ENCODE results near the gene COL9A1.

Gene COL9A1

DNA sequence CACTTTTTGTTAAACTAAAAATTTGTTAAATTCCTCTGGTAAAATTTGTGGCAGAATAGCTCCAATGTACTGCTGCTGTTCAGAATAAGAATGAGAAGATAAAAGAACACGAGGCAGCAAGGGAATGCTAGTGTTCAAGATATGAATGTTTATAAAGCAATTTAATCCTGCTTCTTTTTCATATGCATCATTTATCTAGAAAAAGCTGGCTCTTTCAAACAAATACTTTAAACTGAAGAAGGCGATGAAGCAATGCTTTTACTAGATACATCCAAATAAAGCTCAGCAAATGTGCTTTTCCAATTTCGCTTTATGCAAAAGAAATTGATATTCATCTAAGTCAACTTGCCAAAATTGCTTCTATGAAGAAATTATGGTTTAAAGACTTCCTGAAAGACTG is 66.5 kb downstream of the COL9A1 start:
- in situ Hi-C loops (cut with MboI; ENCODE audit: low sequenced_read_pairs): no loop called here

DNA sequence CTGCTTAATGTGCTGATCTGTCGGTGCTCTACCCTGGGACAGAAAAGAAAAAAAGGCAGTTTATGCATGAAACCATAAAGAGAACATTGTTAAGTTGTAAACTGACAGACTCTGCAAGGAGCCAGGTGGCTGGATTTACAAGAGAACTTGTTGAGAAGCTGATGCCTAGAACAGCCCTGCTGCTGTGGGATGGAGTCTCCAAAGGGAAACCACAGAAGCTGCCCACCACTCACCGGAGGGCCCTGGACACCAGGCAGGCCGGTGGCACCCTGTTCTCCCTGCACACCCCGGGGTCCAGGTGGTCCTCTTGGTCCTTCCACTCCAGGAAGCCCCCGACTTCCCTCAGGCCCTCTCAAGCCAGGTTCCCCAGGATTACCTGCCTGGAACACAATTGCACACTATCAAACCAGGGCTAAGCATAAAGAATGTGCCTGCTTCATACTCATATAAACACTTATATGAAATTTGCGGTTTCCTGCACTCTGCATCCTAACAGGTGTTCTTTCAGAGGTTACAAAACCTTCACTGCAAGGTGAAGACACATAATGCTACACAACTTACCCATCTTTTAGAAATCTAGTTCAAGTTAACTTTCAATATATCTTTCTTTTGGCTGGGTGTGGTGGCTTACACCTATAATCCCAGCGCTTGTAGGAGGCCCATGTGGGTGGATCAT is 68.2 kb downstream of the COL9A1 start:
- in situ Hi-C loops (cut with MboI; ENCODE audit: low sequenced_read_pairs): no loop called here

DNA sequence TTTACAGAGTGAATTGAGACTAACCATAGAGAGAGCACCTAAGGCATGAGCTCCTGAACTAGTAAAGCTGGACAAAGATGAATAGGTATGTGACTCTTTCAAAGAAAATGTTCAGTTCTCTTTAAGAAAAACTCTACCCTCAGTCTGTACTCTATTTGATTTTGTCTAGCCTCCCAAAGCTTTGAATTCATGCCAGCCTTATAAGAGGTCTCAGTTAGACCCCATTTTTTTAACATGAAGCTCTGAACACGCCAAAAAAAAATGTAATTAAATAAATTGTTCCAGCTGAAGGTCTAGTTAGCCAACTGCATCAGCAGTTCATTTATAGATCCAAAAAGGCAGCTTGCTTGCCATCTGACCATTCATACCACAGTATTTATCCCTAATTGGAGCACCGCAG is 71.6 kb downstream of the COL9A1 start:
- in situ Hi-C loops (cut with MboI; ENCODE audit: low sequenced_read_pairs): no loop called here

DNA sequence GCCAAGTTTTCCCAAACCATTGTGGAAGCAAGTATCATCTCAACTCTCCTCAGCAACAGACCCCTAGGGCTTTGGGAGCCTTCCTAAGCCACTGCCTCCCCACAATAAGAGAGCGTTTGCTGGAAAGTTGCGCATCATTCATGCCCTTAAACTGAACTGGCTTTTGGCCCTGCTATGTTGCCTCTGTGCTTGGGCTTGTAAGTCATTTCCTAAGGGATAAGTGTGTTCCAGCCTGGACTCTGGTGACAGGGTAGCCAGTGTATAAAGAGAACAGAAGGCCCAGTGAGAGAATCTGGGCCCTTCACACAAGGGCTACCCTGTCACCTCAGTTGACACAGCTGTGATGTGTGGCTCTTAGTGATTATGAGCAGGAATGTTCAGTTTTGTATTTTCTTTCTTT is 77.8 kb downstream of the COL9A1 start:
- in situ Hi-C loops (cut with MboI; ENCODE audit: low sequenced_read_pairs): no loop called here

GRCh38 chr6:70222439-70222749 is 80.5 kb downstream of the COL9A1 start:
- in situ Hi-C loops (cut with MboI; ENCODE audit: low sequenced_read_pairs): no loop called here

DNA sequence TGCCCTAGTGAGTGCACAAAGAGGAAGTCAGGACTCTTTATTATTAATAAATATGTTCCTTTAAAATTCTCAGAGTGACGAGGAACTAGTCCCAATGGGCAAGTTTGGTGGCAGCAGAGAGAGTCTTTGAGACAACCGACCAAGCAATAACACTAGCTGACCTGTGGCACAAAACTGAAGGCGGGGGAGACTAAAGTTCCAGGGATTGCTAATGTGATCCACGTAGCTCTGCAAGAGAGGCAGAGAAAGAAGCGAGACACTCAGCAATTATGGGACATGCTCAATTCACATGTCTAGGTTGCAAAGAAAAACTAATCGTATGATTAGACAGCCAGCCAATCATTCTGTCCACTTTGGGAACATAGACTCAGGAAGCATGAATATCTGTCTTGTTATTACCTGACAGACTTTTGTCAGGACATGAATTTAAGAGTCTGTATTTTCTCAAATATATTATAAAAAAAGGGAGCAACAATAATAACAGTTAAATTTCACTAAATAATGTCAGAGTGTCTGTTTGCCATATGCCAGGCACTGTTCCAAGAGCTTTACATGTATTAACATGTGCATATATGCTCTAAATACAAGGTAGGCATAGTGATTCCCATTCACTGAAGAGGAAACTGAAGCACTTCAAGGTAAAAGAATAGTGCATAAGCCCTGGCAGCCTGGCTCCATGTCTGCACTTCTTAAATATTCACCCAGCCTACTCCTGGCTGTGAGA is 81.0 kb downstream of the COL9A1 start:
- in situ Hi-C loops (cut with MboI; ENCODE audit: low sequenced_read_pairs): no loop called here

DNA sequence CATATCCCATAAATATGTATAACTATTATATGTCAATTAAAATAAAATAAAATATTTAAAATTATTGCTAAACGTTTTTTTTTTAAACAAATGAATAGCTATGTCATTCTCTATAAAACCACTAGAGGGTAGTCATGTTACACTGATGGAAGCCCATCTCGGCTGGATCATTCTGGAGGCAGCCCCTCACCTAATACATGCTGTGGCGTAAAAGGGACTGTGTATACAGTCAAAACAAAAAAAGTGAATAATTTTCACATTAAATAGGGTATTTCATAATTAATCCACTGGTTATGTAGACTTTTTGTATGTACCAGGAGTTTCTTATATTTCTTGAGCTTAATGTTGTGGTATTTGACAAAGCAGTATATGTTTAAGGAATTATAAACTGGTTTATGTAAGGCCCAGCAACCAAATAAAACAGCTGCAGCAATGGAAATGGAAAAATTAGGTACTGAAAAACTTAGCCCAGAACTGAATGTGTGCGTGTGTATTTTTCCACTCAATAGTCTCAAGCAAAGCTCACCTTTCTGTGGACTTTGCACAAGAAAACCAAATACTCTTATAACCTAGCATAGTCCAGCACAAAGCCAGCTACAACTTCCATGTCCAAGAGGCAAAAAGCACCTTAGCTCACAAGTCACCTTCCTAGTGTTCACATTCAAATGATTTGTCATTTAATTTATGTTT is 81.7 kb downstream of the COL9A1 start:
- in situ Hi-C loops (cut with MboI; ENCODE audit: low sequenced_read_pairs): no loop called here

DNA sequence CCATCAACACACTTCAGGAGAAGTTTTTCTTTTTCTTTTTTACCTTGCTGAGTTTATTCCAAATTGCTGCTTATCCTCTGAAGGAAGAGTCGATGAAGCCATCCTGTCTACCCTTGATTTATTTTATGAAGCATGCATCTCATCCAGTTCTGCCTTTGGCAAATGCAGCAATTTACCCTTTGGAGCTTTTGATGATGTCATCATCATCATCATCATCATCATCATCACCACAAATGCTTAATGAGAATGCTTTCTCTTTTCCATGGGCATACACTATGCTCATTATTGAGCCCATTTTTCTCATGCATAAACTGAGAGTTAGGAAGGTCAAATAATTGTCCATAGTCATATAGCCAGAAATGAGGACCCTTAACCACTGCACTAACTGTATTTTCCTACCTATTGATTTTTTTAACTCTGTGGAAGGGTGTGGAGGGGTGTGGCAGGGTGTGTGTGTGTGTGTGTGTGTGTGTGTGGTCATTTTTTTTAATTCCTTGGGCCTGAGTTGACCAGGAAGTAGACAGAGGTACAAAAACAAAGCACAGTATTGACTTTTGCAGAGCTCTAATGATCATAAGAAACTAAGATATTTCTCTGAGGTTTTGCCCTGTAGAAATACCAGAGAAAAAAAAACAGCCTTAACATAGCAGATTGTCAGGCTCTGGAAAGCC is 82.8 kb downstream of the COL9A1 start:
- in situ Hi-C loops (cut with MboI; ENCODE audit: low sequenced_read_pairs): no loop called here

GRCh38 chr6:70216767-70217166 is 86.1 kb downstream of the COL9A1 start:
- in situ Hi-C loops (cut with MboI; ENCODE audit: low sequenced_read_pairs): no loop called here

- in situ Hi-C loops (cut with MboI; ENCODE audit: low sequenced_read_pairs): no loop called here
Measured at GRCh38 chr6:70215460-70216108, 87.3 kb downstream of the COL9A1 start.

GRCh38 chr6:70210462-70210861 is 92.4 kb downstream of the COL9A1 start:
- in situ Hi-C loops (cut with MboI; ENCODE audit: low sequenced_read_pairs): no loop called here

DNA sequence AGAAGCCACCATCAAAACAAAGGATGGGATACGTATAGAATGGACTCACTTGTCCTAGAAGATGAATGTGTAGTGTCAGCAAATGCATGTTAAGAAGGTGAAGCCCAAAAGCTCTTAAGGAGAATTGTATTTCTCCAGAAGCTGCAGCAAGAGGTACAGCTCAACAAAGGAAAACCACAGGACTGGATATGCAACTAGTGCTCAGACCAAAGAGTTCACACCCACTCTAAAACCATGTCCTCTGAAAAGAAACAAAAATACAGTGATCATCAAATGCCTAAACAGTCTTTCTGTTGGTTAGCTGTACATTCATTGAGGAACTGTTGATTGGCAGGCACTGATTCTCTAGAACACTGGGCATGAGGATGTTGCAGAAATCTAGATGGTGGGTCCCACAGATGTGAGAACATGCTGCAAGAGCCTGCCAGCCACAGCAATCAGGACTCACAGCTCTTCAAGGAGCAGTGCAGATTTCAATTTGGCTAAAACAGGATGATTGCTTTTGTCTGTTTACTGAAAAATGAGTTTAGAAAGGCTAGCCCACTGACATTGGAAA is 94.6 kb downstream of the COL9A1 start:
- in situ Hi-C loops (cut with MboI; ENCODE audit: low sequenced_read_pairs): no loop called here

DNA sequence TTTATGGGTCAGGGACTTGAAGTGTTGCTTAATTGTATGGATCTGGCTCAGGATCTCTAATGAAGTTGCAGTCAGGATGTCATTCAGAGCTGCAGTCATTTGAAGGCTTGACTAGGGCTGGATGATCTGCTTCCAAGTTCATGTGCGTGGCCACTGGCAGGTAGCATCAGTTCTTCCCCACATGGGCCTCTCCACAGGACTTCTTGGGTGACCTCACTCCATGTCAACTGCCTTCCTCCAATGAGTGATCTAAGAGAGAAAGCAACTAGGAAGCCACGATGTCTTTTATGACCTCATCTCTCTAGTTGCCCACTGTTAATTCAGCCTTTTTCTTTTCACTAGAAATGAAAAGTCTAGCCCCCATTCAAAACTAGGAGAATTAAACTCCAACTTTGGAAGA is 104.1 kb downstream of the COL9A1 start:
- in situ Hi-C loops (cut with MboI; ENCODE audit: low sequenced_read_pairs): no loop called here

DNA sequence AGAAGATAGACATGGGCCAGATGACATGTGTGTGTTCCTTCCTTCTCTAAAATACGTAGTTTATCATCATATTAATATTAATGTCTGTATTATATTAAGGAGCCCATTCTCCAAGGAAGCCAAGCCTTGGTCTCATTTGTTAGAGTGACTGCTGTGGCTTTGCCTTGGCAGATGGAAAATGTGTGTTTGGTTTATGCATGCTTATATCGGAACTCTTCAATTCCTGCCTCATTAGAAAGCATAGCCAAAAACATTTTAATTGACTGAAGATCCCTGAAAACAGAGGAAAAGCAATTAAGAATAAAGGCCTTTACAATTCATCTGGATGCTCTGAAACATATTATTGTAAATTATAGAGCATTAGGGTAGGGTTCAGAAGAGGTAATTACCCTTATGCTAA is 106.4 kb downstream of the COL9A1 start:
- in situ Hi-C loops (cut with MboI; ENCODE audit: low sequenced_read_pairs): no loop called here

DNA sequence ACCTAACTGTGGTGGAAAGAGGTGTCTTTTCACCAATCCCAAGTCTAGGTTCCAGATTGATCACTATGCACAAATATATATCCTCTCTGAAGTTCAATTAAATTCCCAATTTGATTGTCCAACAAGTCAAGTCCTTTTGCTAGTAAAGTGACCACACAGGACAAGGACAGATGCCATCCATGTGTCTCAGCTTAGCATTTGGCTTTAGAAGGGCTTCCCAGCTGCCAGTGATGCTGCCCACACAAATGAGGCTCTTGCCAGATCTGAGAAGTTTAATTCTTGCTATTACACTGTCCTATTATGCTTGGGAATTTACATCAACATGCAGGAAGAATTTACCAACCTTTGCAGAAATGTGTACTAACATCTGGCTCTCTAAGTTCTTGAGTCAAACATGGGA is 108.5 kb downstream of the COL9A1 start:
- in situ Hi-C loops (cut with MboI; ENCODE audit: low sequenced_read_pairs): no loop called here

- in situ Hi-C loops (cut with MboI; ENCODE audit: low sequenced_read_pairs): no loop called here
Measured at GRCh38 chr6:70188202-70188601, 114.7 kb downstream of the COL9A1 start.

DNA sequence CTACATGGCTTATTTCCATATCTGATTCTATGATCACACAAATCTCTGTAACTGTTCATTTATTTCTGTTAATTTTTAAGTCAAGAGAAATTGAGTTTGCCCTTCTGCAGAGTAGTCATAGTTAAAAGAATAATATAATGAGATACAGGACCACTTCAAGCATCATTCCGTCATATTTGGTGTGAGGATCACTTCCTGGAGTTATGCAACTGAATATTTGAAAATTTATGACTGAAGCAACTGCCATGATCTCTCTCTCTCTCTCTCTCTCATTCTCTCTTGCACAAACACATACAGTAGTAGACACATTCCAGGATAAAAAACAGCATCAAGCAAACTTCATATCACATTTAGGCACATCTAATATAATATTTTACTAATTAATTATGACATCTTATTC is 116.4 kb downstream of the COL9A1 start:
- in situ Hi-C loops (cut with MboI; ENCODE audit: low sequenced_read_pairs): no loop called here

GRCh38 chr6:70184723-70185122 is 118.2 kb downstream of the COL9A1 start:
- in situ Hi-C loops (cut with MboI; ENCODE audit: low sequenced_read_pairs): no loop called here

GRCh38 chr6:70183538-70183937 is 119.3 kb downstream of the COL9A1 start:
- in situ Hi-C loops (cut with MboI; ENCODE audit: low sequenced_read_pairs): no loop called here

DNA sequence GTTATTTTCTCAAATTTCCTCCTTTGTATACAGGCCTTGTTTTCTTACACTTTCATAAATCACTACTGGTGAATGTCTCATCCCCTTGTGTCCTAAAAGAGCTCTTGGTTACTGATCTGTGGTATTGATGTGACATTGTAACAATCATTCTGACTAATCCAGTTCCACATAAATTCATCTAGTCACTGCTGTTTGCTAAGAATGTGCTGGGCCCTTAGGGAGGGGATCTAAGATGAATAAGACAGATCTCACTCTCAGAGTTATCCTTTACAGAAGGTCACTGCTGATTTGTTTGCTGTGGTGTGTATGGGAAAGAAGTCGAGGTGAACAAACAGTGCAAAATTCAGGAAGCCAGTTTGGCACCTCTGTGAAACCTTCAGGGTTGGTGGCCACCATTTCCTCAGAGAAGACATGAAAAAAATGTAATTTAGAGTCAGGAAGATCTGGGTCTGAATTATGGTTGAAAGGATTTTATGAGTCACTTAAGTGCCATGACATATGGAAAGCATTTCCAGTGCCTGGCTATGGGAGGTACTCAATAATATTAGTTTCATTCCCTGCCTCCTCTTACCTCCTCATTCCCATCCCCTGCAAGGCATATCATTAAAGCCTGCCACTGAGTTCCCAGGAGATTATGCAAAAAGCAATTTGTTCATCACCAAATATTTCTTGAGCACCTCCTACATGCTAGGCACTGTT is 121.8 kb downstream of the COL9A1 start:
- in situ Hi-C loops (cut with MboI; ENCODE audit: low sequenced_read_pairs): no loop called here
